Endothelial cell of umbilical vein (primary cell): Measurements from ENCODE around the gene COL23A1.

Experiments
- MYC ChIP-seq: IDR thresholded peaks from one replicate; pipeline ENCODE4 v1.6.1; 2011; ENCODE audit warnings: mild to moderate bottlenecking, low read depth, low read length
- POLR2A ChIP-seq: IDR thresholded peaks from 2 replicates; pipeline ENCODE4 v1.6.1; 2012; ENCODE audit warnings: low read depth, mild to moderate bottlenecking, control low read depth, low read length
- POLR2AphosphoS5 ChIP-seq: IDR thresholded peaks from 2 replicates; pipeline ENCODE4 v1.6.1; 2012; ENCODE audit warnings: low read depth, mild to moderate bottlenecking, control low read depth, low read length, moderate library complexity; ENCODE audit not compliant: insufficient read depth

GRCh38 chr5:178310130-178310865 lies 279.9 kb downstream of the COL23A1 start:
- TF ChIP-seq MYC (no peak), POLR2A (no peak), POLR2AphosphoS5 (no peak)
